ENCODE data around the gene RPS17.
"Not testable (repeated sequence)": the region's sequence is repeated elsewhere in the genome, so short reads cannot be mapped to it uniquely, and the experiment has no call there.

RPS17 gene

GRCh38 chr15:82545478-82545877, 5.2 kb upstream of the RPS17 start:
- DNase-seq = no peak

- DNase-seq = no peak
These were observed 4.7 kb upstream of the RPS17 start for GRCh38 chr15:82545002-82545401.

DNA sequence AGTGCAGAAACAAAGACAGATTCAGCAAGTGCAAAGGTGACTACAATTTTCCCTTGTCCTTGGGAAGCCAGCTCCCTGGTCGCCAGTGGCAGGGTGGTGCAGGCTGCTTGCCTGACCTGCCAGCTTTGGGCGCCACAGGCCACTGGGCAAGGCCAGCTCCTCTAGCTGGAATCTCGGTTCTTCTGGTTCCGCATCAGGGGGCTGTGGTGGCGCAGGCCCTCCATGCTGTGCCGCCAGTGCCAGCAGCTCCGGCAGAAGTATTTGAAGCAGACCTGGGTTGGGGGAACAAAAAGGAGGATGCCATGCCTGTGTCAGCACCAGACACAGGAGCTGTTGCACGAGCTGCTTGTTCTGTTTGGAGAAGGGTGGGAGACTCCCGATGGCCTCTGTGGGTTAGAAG, 4.2 kb upstream of the RPS17 start:
- DNase-seq = no peak

DNA sequence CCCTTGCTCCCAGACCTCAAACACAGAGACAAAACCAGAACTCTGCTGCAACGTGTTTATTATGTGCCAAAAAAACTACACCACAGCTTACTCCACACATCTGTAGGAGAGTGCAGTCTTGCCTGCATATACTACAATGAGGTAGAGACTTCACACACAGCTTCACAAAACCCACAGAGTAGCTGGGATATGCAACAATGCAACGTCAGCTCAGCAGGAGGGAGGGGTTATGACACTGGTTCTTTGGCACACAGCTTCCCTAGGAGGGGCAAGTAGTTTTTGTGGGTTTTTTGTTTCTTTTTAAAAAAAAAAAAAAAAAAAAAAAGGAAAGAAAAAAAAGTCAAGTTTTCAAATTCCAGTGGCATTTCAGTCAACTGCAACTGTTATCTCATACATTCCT, 2.9 kb upstream of the RPS17 start:
- no peak for DNase-seq

DNA sequence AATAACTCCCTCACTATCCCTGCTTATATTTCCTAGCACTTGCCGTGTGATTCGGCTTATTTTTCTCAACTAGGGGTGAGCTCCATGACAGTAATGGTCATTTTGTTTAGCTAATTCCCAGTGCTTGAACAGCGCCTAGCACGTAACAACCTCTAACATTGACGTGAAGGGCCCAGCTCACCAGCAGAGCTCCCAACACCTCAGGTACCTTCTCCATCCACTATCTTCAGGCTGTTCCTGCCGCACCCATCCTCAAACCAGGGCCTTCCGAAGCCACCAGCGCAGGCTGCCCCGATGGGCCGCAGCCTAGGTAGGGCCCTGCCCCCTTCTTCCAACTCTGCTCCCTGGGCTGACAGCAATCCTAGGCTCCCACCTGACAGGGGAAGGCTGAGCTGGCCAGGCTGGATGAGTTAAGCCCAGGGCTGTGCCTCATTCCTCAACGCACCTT, 751 bp upstream of the RPS17 start:
- DNase-seq = no peak

DNA sequence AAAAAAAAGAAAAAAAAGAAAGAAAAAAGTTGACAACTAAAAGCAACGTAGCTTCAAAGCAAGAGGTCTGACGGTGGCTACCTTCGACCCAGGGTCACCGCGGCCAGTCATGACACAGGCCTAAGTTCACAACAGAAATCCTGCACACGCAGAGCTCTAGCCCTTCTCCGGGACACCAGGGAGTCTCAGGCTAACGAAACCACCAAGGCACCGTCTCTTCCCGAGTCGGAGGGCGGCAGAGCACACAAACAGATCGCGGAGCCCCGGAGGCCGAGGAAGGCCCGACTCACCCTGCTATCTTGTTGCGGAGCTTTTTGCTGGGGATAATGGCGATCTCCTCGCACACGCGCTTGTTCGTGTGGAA, 584 bp downstream of the RPS17 start:
- no peak for DNase-seq

GRCh38 chr15:82538961-82539690, 1.1 kb downstream of the RPS17 start:
- DNase-seq = no peak

DNA sequence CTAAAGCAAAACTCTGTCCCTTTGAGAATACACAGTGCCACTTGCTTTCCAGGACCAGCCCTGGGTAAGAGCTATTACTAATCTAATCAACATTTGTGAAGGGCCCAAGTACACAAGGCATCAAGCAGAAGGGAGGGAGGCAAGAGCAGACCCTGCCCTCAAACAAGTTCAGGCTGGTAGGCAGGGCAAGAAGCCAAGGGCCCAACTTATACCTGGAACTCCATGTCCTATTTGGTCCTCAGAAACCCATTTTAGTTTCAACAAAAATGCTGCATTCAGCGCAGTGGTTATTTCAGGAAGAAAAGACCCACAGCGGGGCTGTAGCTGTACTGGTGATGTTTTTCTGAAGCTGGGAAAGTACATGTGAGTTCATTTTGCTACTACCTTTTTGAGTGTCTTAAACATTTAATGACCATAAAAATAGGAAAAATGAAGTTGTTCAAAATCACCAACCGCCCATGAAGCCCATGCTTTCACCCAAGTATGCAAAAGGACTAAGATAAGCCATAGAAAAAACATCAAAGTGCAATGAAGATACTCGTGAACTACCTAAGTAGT, 2.8 kb downstream of the RPS17 start:
- DNase-seq = no peak

DNA sequence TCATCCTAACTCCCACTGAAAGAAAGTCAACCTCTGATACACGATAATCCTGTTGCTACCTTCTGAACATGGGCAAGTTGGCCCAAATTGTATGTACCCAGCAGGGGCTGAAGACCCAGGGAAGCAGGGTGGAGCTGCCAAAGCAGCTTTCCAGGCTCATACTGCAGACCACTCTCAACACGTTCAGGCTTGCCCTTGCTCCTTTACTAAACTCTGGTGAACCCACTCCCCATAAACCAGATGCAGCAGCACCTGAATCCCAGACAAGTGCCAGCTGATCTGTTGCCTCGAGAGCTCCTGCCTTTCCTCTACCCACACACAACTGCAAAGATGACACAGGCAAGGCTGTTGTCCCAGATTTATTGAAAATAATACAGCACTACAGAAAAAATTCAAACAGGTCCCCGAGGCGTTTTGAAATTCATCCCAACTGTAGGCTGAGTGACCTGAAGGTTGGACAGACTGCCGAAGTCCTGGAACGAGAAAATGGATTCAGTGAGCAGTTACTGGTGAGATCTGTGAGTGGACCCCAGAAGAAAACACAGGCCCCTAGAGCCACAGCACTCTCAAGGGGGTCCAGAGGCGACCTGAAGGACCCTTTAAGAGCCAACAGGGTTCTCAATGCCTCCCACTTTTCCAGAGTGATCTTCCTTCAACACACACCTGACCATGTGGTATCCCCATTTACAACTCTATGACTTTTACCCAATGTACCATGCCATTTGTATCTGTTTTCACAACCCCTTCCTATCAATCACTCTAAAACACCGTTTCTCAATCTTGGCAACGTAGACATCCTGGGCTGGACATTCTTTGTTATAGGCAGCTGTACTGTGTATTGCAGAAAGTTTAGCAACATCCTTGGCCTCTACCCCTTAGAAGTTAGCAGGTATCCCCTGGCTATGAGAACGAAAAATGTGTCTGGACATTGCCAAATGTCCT, 3.6 kb downstream of the RPS17 start:
- DNase-seq = no peak

GRCh38 chr15:82535566-82536408, 4.5 kb downstream of the RPS17 start:
- DNase-seq = no peak

- not testable (repeated sequence) for DNase-seq
These were observed 5.1 kb downstream of the RPS17 start for GRCh38 chr15:82535151-82535550.

DNA sequence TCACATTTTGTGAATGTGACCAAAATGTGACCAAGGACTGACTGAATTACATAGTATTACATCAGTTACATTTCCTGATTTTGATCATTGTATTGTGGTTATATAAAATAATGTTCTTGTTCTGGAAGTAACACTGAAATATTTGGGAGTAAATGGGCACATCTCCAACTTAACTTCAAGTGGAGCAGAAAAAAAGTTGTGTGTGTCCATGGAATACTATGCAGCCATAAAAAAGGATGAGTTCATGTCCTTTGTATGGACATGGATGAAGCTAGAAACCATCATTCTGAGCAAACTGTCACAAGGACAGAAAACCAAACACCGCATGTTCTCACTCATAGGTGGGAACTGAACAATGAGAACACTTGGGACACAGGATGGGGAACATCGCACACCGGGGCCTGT, 5.8 kb downstream of the RPS17 start:
- DNase-seq = not testable (repeated sequence)

GRCh38 chr15:82533801-82534200, 6.5 kb downstream of the RPS17 start:
- no peak for DNase-seq

DNA sequence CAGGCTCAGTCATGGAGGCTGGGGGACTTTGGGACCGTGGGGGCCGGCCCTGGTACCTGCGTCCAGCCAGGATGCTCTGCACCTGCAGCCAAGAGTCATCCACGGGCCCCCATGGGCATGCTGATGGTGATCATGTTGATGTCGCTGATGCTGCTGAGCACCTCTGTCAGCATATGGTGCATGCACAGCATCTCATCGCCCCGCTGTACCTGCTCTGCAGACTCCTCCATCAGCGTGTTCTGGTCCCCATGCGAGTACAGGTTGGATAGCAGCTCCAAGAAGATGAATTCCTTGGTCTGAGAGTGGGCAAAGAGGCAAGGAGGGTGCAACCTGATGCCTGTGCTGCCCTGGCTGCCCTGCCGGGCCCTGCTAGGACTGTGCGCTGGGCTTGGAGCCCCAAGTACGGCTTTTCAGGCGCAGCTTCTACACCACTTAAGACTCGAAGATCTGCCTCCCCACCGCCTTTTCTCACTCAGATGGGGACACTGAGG, 7.2 kb downstream of the RPS17 start:
- DNase-seq = no peak

DNA sequence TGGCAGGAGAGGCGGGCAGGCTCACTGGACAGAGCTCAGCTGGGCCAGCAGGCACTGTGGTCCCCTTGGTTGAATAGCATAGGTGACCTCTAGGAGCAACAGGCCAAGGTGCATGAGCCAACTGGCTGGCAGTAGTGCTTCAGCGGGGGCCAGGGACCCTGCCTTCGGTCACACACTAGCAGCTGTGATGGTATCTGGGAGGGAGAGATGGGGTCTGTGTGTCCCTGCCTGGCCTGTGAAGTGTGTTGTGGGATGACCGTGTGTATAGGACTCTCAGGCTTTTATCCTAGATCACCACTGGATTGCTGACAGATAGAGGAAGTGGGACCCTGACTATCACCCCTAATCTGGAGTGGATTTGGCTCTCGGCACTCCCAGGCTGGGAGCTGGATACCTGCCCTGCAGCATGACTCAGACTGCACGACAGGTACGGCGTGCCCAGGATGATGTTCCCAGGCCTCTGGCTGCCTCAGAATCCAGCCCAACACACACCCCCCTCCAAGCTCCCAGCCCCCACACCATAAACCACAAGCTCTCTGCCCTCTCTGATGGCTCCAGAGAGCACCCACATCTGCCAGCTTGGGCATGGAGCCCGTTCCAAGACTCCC, 7.8 kb downstream of the RPS17 start:
- no peak for DNase-seq

GRCh38 chr15:82531496-82532382, 8.5 kb downstream of the RPS17 start:
- DNase-seq = no peak

DNA sequence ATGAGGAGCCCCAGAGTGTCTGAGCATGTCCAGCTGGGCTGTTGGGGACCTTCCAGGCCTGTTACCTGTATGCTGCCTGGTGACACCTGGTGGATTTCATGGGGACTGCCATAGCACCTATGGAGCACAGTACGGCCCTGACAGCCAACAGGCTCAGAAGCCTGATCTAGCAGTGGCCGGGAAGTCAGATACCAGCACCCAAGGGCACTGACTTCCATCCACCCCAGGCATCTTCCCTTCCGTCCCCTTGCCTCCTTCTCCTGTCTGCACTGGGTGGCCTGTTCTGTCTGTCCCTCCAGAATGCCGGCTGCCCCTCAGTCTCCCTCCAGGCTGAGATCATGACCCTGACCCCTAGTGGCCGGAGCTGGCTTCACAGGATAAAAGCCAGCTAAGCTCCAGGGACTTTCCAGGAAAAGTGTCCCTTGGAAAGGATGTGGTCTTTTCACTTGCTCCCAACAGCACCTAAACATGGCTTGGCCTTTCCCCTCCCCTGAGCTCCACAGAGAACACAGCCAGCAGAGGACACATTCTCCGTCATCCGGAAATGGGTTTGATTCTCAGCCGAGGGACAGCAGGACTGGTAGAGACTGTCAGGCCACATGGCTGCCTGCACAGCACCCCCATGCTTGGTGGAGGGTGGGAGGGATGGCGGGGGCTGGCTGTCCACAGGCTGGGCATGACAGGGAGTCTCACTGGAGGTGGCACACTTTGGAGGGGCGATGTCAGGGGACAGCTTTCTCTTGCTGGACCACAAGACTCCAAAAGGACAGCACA, 9.5 kb downstream of the RPS17 start:
- no peak for DNase-seq

DNA sequence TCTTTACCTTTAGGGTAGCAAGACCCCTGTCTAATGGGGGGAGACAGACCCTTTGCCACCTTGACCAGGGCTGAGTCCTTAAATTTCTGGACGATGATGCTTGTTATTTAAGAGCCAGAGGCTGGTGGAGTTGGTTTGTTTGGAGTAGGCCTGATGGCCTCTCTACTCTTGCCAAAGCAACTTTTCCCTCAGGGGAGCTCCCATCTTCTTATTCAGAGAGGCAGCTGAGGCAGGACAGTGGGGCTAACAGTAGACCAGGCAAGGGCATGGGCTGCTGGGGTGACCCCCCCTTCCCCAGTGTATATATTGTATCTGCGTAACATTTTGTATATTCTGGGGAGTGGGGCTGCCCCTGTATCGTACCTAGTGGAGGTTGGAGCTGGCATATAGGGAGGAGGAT, 10.3 kb downstream of the RPS17 start:
- DNase-seq = no peak

GRCh38 chr15:82513587-82513986, 26.7 kb downstream of the RPS17 start:
- not testable (repeated sequence) for DNase-seq

DNA sequence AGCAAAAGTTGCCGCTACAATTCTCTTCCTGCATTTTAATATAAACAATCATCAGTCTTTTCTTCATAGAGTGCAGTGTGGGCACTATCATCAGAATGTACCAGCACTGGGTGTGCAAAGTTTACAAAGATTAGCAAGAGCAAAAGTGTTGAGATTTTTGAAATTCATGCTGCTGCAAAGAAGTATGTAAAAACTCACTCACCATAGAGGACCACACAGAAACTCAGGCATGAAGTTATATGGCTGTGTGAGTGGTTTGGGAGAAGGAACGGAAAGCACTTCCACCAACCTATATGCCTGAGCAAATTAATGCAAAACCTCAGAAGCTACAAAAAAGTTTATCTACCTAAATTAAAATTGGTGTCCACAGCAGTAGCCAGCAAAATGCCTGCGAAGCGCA, 32.6 kb downstream of the RPS17 start:
- not testable (repeated sequence) for DNase-seq
